UCSD-AML1 (cell line): Measurements from ENCODE around the gene ALDH4A1.

ENCODE experiments used
- DNase-seq: peaks from one replicate; lab custom pipeline; 2025; ENCODE audit not compliant: unreplicated experiment; lab: John Stamatoyannopoulos, UW

The ALDH4A1 gene, protein sequence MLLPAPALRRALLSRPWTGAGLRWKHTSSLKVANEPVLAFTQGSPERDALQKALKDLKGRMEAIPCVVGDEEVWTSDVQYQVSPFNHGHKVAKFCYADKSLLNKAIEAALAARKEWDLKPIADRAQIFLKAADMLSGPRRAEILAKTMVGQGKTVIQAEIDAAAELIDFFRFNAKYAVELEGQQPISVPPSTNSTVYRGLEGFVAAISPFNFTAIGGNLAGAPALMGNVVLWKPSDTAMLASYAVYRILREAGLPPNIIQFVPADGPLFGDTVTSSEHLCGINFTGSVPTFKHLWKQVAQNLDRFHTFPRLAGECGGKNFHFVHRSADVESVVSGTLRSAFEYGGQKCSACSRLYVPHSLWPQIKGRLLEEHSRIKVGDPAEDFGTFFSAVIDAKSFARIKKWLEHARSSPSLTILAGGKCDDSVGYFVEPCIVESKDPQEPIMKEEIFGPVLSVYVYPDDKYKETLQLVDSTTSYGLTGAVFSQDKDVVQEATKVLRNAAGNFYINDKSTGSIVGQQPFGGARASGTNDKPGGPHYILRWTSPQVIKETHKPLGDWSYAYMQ

DNA sequence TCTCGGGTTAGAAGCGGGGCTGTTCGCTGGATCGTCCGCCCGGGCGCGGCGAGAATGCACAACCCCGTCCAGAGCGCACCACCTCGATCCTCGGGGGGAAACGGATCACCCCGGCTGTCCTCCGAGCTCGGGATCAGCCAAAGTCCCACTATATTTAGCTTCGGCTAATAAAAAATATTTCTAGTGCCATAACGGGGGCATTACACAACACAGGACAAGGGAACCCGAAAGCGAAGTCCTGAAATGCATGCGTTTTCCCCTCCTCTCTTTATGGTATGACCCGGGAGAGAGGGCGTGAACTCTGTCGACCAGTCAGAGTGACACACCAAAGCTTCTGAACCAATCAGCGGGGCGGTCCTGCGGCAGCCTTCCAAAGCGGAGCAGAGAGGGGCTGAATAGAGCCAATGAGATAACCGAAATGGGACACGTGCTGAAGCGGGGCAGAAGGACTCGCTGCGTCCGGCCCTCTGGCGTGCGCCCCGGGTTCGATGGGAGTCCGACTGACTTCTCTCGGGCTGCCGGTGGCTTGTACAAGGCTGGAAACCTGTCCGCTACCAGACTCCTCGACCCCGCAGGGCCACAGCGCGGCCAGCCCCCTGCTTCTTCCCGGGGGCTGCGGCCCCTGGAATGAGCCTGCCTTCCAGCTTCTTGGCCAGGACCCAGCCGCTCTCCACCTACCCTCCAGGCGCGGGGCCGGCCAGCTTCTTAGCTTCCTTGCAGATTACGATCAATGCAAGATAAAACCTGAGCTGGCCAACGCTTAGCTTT is at the start of gene ALDH4A1:
TSS of gene ALDH4A1 (minus strand) at position 33 of the 768 bp plus-strand sequence. CDS start at position 1, 32 bp downstream.
- peak; percentile 93 for DNase-seq

DNA sequence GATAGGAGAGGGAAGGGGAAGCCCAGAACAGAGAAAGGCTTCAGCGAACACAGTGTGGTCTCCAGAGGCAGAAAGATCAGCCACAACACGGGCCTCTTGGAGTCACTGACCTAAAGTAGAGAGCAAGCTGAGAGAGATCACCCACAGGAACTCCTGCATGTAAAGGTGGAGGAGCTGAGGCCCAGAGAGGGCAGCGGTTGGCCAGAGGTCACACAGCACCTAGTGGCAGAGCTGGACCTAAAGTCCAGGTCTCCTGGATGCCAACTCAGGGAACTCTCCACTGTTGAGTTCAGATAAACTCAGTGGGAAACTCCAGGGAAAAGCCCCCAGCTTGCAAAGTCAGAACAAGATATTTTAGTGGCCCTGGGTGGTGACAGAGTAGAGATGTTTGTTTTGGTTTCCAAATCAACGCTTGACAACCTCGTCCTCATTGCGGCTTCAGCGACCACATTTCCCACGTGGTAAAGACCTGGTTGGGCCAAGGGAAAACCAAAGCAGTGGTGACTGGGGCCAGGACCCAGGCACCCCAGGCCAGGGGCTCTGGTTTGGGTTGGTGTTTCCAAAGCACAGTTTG is 49.5 kb upstream of the ALDH4A1 start:
- DNase-seq: no peak

DNA sequence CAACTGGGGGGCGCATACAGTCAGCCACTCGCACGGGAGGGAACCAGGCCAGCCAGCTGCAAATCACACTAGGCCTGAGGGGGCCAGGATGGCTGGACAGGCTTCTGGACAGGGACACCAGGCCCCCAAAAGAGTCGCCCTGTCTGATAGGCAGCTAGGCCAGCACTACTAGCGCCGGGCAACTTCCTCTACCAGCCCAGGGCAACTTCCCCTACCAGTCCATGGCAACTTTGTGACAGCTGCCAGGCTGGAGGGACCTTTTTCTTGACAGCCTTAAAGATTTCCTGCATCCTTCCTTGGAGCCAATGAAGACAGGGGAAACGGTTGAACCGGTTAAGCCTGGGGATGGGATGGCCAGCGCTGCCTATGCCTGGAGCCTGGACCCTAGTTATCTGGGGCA is 49.1 kb upstream of the ALDH4A1 start:
- DNase-seq: peak; percentile 55

GRCh38 chr1:18950401-18951026 is 48.2 kb upstream of the ALDH4A1 start:
- DNase-seq: peak; percentile 65

GRCh38 chr1:18949686-18950400 is 47.5 kb upstream of the ALDH4A1 start:
- DNase-seq: peak; percentile 66

GRCh38 chr1:18948913-18949685 is 46.7 kb upstream of the ALDH4A1 start:
- no peak for DNase-seq

- peak; percentile 79 for DNase-seq
Measured at GRCh38 chr1:18948048-18948912, 45.9 kb upstream of the ALDH4A1 start.

DNA sequence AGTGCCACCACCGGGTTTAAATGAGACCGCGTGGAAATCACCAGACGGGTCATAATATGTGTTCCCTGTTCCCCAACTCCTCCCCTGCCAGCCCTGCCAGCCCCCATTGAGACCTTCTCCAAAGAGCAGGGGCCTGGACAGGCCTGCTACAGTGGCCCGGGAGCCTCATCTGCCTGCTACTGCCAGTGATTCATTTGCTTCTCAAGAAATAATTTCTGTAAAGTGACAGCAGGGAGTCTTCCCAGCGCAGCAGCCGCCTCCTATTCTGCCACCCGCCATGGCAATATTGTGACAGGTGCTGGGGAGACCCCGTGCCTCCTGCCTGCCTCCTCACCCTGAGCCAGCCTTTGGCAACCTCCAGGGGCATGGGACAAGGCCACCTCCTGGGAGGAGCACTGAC is 45.2 kb upstream of the ALDH4A1 start:
- DNase-seq: no peak

DNA sequence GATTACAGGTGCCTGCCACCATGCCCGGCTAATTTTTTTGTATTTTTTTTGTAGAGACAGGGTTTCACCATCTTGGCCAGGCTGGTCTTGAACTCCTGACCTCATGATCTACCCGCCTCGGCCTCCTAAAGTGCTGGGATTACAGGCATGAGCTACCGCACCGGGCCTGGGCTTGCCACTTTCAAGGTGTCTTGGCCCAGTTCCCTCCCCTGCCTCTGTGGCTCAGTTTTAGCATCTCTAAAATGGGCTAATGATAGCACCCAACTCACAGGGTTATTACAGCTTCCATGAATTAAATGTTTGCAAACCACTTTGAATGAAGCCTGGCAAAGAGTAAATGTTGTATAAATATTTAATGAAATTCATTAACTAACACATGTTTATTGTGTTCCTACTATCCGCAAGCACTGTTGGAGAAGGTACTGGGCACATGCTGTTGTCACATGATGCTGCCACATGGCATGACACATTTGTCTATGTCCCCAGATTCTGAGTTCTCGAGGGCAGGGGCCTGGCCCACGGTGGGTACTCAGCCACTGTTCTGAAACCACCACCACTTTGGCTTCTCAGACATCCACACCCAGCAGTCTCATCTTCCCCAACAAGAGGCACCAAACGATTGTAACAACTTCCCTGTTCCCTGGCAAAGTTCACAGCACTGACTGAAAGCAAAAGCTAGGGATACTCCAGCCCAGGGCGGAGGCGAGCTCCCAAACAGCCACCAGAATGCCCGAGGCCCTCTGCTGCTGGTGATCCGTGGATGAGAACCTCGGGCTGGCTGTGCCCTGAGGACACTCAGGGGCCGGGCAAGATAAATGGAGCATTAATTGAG is 44.4 kb upstream of the ALDH4A1 start:
- no peak for DNase-seq

GRCh38 chr1:18945401-18945849 is 43.1 kb upstream of the ALDH4A1 start:
- no peak for DNase-seq

DNA sequence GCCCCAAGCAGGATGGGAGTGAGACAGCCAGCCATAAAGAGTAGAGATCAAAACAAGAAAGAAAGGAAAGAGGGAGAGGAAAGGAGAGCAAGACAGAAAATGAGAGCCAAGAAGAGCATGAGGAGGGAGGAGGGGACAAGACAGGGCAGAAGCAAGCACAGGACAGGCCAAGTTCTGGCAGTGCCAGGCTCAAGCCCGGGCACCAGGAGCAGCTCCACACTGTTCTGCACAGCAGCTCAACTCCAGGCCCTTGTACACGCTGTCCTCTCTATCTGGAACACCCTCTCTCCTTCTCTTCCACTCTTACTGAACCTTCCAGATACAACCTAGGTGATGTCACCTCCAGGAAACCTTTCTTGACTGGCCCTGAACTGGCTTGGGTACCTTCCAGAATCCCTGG is 42.5 kb upstream of the ALDH4A1 start:
- no peak for DNase-seq

DNA sequence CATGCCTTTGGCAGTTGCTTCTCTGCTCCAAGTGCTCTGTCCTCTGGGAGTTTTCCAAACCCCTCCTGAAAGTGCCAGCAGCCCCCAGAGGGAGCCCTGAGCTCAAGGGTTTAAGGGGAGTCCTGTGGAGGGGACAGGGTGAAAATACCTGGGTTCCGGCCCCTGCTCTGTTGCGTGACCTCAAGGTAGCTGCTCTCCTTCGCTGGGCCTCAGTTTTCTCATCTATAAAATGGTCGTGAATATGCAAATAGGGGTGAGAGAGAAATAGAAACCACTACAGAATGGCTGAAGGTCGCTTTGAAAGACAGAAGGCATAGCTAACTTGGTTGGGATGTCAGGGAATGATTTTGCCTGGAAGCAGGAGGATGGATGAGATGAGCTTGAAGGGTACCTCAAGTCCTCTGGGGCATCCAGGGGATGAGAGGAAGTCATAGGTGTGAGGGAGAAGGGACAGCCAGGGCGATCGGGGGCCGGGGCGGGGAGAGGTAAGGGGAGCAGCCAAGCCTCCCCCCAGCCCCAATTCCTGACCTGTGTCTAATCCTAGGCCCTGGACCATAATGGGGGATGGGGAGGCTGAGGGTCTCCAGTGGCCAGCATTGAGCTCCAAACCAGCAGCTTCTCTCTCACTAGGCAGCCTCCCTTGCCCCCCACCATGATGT is 41.7 kb upstream of the ALDH4A1 start:
- no peak for DNase-seq

- DNase-seq: no peak
Measured at GRCh38 chr1:18943162-18943561, 40.8 kb upstream of the ALDH4A1 start.

DNA sequence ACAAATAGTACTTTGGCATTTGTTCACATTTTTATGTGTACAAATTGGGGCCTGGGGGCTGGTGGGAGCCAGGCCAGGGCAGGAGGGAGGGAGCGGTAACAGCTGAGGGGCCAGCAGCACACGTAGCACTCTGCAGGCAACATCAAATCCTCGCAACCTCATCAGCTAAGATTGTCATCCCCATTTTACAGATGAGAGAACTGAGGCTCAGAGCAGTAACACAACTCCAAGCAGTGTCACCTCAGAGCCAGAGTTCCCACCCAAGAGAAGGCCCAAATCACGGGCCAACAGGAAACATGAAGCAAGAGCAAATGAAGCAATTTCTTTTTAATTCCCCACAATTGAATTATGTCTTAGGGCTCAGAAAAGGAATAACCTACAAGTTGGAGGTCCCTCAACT is 40.0 kb upstream of the ALDH4A1 start:
- no peak for DNase-seq

GRCh38 chr1:18941221-18942141 is 39.1 kb upstream of the ALDH4A1 start:
- no peak for DNase-seq

DNA sequence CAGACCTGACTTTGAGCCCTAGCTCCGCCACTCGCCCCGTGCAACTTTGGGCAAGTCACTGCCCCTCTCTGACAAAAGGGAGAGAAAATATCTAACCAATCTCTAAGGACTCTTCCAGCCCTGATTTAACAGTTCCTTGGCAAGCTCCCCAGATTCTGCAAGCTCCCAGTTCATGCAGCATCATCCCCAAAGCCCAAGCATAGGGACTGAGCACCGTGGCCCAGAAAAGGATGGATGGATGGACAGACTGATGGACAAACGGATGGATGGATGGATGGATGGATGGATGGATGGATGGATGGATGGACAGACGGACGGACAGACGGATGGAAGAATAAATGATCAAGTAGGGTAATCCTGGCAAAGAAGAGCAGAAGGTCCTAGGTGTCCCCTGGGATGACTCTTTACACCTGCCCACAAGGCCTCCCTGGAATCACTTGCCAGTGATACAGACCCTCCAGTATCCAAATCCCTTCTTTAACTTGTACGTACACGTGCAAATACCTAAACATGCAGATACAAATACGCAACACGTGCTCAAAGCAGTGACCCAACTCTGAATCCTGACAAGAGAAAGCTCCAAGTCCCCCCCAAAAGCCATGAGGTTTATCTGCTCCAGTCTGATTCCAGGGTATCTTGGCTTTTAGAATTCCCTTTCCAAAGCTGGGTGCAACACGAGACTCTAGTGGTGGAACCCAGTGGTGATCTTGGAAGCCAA is 38.1 kb upstream of the ALDH4A1 start:
- DNase-seq: no peak
